Activated CD8-positive, alpha-beta memory T cell treated with anti-CD3 and anti-CD28 coated beads for 1 hour (primary cell): ENCODE data around the gene DUSP12.
A peak's percentile ranks its signal among the peaks of the same experiment; 100 is the strongest.
"Not testable (repeated sequence)": the region's sequence is repeated elsewhere in the genome, so short reads cannot be mapped to it uniquely, and the experiment has no call there.

Experiments used
- DNase-seq, 2 donors: peaks; one replicate each; pipeline ENCODE4 v3.0.0-alpha.2; 2020; ENCODE audit warnings: low read depth in 1 of 2; ENCODE audit errors: extremely low read depth in 1 of 2

Gene DUSP12, protein sequence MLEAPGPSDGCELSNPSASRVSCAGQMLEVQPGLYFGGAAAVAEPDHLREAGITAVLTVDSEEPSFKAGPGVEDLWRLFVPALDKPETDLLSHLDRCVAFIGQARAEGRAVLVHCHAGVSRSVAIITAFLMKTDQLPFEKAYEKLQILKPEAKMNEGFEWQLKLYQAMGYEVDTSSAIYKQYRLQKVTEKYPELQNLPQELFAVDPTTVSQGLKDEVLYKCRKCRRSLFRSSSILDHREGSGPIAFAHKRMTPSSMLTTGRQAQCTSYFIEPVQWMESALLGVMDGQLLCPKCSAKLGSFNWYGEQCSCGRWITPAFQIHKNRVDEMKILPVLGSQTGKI

GRCh38 chr1:161749509-161750407, at the start of gene DUSP12:
Gene DUSP12 (plus strand): TSS chr1:161749786. CDS start chr1:161749802, 16 bp downstream.
- DNase-seq: peak; percentile 62 to 71

GRCh38 chr1:161702250-161702649, 47.3 kb upstream of the DUSP12 start:
- no peak for DNase-seq

- no peak for DNase-seq
Observed at GRCh38 chr1:161705537-161705936, 44.0 kb upstream of the DUSP12 start.

DNA sequence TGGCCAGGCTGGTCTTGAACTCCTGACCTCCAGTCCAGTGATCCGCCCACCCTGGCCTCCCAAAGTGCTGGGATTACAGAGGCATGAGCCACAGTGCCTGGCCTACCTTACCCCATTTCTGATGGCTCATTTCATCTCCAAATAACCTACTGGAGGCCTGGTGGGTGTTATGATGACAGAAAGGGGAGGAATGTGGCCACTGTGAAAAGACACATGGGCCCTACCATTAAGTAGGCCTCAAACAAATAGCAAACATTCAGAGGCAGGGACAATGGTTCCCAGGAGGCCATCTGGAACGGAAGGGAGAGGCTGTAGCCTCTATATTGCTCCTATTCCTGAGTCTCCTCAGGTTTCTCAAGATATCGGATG, 43.5 kb upstream of the DUSP12 start:
- DNase-seq: no peak

GRCh38 chr1:161706482-161707347, 42.9 kb upstream of the DUSP12 start, which contains the start of gene FCRLA:
Gene FCRLA (plus strand): TSS chr1:161707229. CDS start chr1:161707265, 36 bp downstream.
- no peak for DNase-seq

- DNase-seq: no peak
Observed at GRCh38 chr1:161707503-161707902, 42.1 kb upstream of the DUSP12 start.

- no peak for DNase-seq
Observed at GRCh38 chr1:161709373-161709772, 40.2 kb upstream of the DUSP12 start.

- no peak for DNase-seq
Observed at GRCh38 chr1:161710560-161710959, 39.0 kb upstream of the DUSP12 start.

GRCh38 chr1:161718559-161719324, 30.8 kb upstream of the DUSP12 start:
- DNase-seq: no peak

DNA sequence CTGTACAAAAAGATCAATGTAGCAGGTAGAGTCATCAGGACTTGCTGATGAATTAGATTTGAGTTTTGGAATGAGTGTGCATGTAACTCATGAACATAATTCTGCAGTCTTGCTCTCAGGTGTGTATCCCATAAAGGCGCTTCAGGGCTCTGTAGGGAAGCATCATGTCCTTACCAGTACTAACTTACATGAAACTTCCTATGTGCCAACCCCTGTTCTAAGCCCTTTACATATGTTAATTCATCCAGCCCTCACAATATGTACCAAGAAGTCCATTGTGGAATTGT, 30.3 kb upstream of the DUSP12 start:
- DNase-seq: no peak

DNA sequence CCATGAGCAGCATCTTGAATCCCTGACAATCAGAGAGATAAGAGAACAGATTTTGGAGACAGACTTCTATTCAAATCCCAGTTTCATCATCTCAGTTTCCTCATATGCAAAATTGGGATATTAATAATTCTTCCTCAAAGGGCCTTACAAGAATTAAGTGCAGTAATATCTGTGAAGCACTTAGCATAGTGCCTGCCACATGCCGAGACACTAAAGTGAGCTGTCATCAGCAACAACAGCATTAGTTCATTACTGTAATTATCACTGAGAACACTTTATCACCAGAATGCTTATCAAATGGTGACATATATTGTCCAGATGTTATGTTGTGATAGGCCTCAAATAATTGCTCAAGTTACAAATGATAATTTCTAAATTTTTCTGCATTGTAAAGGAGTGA, 29.2 kb upstream of the DUSP12 start:
- DNase-seq: no peak

- DNase-seq: no peak
Observed at GRCh38 chr1:161720956-161721737, 28.4 kb upstream of the DUSP12 start, which contains the start of gene FCRLB. Gene FCRLB (plus strand): TSS chr1:161721544. CDS start chr1:161722673, 1,129 bp downstream.

DNA sequence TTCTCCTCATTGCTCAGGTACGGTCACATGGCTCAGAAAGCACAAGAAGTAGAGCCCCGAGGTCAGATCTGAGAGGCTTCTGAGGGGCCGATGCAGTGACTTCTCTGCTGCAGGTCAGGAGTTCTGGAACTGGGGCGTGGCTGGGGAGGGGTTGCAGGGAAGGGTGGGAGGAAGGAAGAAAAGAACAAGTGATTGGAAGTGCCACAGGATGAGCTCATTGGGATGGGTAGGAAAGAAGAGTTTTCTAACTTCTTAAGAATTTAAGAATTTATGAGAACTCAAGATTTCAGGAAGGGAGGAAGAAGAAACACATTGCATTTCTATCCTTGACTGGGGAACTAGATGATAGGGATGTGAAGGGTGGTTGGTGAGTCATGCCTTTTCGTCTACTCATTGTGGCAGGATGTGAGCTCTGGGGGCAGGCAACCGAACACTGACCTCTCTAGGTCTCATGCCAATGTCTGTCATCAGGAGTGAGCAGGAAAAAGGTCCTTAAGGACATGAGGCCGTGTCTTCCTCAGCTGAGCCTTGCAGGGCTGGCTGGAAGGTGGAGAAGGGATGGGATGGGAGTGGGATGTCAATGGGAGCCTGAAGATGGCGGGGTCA, 27.7 kb upstream of the DUSP12 start:
- no peak for DNase-seq

- DNase-seq: no peak
Observed at GRCh38 chr1:161722406-161722805, 27.2 kb upstream of the DUSP12 start.

DNA sequence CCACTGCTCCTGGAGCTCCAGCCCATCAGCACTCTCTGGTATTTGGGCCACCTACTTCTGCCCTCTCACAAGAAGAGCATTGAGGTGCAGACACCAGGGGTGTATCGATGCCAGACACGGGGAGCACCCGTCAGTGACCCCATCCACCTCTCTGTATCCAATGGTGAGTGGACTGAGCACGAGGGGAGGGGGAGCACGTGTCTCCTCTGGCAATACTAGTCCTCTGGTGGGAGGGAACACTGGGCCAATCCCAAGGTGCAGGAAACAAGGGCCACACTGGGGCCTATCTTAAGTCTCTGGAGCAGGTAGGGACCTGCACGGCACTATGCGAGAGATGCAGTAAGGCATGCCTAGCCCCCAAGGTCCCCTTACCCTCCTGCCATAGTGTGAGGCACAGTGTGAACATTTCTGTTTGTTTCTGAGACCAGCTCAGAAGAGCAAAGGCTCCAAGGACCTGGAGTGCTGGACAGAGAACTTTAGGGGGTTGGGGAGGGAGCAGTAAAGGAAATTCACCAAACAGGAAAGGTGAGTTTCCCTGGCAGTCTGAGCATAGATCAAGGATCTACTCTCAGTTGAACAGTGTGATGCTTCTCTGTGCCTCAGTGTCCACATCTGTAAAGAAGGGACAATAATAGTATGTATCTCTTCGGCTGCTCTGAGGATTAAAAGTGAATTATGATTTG, 26.0 kb upstream of the DUSP12 start:
- DNase-seq: no peak

- DNase-seq: not testable (repeated sequence)
Observed at GRCh38 chr1:161725258-161725907, 24.2 kb upstream of the DUSP12 start.

GRCh38 chr1:161725908-161726472, 23.6 kb upstream of the DUSP12 start:
- DNase-seq: peak in 1 of 2 donors; percentile 14
